Measurements from ENCODE around the gene TOX2.

Gene TOX2

GRCh38 chr20:44069203-44070011 lies 154.8 kb downstream of the TOX2 start:
- TF ChIP-seq CTCF (IDR thresholded peaks at IDR 0.05), result no peak

GRCh38 chr20:44070139-44070900 lies 155.7 kb downstream of the TOX2 start:
- TF ChIP-seq CTCF (IDR thresholded peaks at IDR 0.05), result no peak

GRCh38 chr20:44071057-44071456 lies 156.4 kb downstream of the TOX2 start:
- no peak for TF ChIP-seq CTCF (IDR thresholded peaks at IDR 0.05)

- TF ChIP-seq CTCF (IDR thresholded peaks at IDR 0.05), result no peak
Observed at GRCh38 chr20:44071526-44072111, 157.0 kb downstream of the TOX2 start.

GRCh38 chr20:44072384-44072783 lies 157.7 kb downstream of the TOX2 start:
- no peak for TF ChIP-seq CTCF (IDR thresholded peaks at IDR 0.05)

- TF ChIP-seq CTCF (IDR thresholded peaks at IDR 0.05), result no peak
Observed at GRCh38 chr20:44073011-44073674, 158.5 kb downstream of the TOX2 start.

- no peak for TF ChIP-seq CTCF (IDR thresholded peaks at IDR 0.05)
Observed at GRCh38 chr20:44073675-44074071, 159.0 kb downstream of the TOX2 start.

Measured in LNCAP (cell line).